GM21528 (cell line): ENCODE results near the gene JDP2.

Experiments used
- ATAC-seq: cut with Tn5 transposase; IDR thresholded peaks from one replicate; pipeline ENCODE4 v1.9.1; 2021; ENCODE audit warnings: mild to moderate bottlenecking, moderate library complexity; ENCODE audit not compliant: unreplicated experiment, low FRiP score

JDP2 gene

DNA sequence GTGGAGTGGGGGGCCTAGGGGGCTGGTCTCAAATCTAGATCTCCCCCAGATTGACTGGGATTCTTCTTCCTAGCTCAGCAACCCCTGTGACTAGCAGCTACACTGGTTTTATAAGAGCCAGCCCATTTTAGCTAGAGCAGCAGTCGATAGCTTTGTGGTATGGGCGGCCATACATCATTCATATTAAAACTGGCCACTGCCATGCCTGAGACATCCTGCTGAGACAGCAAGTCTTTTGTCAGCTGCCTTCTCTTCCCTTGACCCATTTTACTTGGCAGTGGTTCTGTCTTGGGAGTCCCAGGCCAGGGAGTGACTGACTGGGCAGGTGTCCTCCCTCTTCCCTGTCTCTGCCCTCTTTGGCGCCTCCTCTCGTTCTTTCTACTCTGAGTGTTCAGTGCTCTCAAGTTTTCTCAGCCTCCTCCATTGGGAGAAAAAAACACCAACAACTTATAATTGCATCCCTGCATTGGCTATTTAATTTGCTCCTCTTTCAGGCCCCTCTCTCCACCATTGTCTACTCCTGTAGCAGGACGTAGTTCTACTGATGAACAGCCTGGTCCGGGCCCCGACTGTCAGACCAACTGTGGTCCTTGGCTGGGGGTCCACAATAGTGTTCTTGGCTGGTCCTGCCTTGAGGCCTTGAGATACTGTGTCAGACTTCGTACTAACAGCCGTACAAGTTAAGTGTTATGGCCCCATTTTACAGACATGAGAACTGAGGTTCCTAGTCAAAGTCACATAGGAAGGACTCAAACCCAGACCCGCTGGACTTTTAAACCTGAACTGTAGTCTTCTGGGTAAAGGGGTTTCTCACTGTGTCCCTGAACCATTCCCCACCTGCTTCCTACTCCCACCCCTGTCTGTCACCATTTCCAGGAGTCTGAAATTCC is 18.3 kb upstream of the JDP2 start:
- ATAC-seq: no peak

DNA sequence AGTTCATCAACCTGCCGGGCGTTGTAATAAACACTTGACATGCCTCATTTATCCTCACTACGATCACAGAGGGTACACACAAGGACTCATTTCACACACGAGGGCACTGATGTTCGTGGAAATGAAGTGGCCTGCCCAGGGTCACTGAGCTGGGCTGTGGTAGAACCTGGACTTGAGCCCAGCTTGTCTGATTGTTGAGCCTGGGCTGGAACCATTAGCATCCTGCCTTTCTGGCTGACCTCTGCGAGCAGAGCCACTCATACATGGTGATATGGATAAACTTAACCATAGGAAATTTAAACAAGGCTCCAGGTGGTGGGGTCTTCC is 16.6 kb upstream of the JDP2 start:
- ATAC-seq: no peak

DNA sequence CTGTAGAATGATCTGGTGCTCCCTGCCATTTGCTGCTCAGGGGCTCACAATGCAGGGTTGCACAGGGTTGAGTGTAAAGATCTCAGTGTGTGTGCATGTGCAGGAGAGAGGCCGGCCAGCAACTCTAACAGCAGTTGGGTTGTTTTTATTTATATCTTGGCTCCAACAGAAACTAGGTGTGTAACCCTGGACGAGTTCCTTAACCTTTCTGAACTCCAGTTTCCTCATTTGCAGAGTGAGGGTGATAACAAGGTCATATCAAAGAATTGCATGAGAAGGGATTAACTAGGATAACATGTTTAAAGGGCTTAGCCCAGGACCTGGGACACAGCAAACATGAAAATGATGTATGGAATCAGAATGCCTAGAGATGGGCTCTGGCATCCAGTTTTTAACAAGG is 14.8 kb upstream of the JDP2 start:
- ATAC-seq: no peak

DNA sequence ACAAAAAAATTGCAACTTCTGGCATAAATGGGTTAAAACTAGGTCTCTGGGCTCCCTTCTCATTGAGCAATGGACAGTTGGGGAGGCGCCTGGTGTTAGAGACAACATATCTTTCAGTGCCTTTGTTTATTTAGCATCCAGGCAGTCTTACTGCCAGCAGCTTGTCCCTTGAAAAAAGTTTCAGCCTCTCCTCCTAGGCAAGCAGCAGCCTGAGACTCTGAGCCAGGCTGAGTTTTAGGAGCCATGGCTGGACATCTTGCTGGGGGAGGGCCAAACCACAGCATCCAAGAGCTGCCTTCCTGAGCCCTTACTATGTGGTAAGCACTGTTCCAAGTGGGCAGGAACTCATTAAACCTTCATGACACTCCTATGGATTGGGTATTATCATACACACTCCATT is 10.1 kb upstream of the JDP2 start:
- no peak for ATAC-seq

DNA sequence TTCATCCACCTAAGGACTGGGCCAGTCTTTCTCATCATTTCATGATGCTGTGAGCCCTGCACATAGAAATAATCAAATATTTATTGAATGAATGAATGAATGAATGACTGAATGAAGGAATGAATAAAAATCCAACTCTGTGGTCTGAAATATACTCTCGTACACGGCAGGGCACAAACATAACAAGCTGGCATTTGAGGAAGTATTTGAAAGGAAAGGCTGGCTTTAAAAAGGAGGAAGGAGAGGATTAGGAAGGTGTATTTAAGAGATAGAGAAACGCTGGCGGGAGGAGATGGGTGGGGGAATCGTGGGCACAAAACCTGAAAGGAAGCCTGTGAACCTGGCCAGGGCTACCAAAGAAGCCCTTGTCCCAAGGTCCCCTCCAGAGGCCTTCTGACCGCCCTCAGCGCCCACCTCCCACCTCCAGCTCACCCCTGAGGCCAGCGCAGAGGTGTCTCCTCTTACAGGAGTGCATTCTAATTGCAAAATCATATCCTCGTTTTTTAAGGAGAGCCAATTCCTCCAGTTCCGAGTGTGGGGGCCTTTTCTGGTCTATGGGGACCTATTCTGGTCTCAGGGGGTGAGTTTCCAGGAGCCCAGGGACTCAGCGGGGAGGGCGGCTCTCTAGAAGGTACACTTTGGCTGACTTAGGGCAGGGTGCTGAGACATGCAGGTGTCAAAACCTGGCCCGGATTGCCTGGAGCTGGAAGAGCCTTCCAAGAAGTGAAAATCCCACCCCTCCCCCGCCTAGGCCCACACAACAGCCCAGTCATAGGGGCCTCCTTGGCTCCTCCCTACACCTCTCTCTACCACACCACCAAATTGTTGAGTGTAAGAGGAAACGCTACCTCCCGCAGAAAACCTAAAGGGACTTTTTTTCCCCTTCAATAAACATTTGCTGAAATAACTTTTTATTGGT is 8.7 kb upstream of the JDP2 start:
- ATAC-seq: no peak

DNA sequence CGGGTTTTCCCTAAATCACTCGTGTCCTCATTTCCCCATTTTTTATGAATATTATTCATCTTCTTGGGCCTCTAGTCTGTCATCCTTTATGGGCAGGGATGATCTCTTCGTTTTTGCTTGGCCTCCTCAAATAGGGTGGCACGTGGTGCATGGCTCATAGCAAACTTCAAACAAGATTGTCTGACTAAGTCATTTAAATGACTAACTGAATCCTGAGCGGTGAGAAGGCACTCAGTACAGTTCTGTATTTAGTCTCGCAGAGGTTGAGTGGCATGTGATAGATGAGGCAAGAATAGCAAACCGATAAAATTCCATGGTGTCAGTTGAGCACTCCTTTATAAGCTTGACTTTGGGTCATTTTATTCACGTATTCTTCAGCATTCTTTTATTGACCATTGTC is 5.7 kb upstream of the JDP2 start:
- no peak for ATAC-seq

DNA sequence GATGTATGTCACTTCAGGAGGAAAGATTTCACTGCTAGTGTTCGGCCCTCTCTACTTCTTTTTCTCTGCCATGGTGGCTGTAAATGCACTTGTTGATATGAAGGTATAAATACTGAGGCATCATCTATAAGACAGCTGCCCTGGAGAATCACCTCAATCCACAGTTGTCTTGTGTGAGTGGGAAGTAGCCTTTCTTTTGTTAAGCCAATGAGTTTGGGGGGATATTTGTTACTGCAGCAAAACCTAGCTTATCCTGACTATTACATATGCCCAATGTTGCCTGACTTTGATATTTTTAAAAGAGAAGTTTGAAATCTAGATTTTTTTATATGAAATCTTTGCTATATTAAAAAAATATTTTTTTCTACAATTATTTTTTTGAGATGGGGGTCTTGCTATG is 3.3 kb upstream of the JDP2 start:
- no peak for ATAC-seq

DNA sequence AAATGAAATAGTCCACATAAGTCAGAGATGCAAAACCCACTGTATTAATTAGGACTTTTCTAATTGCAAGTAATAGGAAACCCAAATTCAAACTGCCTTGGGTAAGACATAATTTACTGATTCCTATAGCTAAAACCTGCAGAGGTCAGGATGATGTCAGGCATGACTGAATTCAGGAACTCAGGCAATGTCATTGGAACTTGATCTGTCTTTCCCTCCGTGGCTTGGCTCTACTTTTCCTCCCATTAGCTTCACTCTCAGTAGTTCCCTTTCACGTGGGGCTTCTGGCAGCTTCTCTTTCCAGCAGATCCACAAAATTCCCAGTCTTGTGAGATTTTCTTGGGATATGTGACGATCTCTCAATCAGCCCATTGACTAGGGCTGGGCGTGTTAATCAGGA is 2.4 kb upstream of the JDP2 start:
- ATAC-seq: no peak

DNA sequence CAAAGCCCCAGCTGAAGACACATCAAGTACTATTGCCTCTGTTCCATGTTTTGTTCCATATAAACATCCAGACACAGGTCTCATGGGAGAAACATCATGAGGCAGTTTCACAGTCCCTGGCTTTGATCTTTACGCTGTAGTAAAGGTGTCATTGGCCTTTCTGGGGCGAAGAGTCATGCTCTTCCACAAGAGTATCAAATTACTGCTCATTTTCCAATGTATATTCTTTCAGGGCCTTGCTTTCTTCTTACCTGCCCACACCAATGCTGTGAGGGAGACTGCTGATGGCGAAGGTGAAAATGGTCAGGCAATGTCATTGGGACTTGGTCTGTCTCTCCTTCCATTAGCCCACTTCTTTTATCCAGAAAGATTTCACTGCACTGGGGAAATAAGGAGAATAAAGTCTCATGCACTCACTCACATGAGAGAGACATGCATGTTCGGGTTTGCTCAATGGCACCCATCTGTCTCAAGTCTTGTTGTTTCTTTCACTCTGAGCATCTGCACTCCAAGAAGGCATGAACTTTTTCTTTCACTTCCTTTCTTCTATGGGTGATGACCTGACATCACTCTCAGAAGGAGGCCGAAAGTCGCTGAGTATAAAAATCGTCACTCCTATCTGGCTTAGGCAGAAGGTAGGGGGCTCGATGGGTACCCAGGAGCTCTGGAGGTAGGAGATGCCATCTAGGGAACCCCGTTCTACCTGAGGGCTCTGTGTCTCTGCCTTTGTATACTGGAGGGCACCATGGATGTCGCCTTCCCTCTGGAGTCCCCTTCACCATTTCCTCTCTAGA is 1.3 kb upstream of the JDP2 start:
- ATAC-seq: peak; percentile 61

DNA sequence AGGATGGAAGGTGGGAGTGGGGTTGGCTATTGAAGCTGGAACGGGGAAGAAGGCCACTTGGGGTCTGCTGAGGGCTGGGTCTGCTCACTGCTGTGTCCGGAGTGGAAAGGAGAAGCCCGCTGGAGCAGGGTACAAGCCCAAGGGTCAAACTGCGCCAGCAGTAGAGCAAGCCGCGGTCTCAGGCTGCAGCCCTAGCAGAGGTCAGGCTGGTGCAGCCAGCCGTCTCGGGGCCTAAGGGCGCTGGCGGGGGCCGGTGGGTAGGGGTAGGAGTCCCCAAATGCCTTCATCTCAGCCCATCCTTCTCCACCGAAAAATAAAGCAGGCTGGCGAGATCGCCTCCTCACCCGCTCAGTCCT is 718 bp upstream of the JDP2 start:
- ATAC-seq: peak; percentile 26

DNA sequence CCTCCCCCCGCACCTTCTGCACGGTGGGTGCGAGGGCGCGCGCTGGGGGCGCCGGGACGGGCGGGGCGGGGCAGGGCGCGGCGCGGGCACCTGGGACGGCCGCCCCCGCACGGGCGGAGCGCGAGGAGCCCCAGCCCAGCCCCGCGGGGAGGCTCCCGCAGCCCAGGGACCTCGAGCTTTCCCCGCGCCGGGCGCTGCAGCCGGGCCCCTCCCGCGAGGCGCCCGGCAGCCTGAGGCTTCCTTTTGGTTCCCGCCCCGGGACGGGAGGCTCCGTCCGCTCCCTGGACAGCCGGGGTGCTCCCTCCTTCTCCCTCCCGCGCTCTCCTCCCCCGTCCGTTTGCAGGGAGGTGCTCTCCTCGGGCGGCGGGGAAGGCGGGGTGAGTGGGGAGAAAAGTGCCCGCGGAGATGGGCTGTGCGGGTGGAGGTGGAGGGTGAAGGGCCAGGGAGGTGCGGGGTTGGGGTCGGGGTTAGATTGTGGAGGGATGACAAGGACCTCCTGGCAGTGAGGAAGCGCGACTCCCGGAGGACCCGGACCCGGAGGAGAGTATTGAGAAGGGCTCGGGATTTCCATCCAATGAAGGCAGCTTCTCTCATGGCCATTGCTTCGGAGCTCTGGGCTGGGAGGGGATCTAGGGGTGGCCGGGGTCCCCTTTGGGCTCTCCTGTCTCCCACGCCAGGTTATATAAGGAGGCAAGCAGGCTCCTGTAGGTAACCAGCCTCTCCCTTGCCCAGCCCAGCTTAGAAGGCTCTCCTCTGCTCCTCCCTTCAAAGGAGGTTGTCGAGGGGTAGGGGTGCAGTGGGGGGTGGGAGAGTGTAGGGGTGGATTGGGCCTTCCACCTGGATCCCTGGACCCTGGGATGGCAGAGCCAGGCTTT is 645 bp downstream of the JDP2 start:
- peak; percentile 17 for ATAC-seq

DNA sequence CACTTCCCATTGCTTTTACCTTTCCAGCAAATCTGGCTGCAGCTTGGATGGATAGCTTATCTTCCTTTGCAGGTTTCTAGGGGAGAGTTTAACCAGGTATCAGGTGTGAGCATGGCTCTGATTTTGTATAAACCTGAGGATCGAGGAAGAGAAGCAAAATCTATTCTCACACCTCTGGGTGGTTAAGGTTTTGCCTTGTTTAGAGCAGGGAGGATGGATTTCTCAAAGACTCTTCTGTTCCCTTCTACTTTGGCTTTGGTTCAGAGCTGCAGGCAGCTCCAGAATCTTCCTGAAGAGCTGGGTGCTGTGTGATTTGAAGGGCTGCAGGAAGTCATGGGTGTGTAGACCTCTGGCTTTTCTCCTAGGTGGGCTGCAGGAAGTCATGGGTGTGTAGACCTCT is 1.7 kb downstream of the JDP2 start:
- ATAC-seq: no peak

DNA sequence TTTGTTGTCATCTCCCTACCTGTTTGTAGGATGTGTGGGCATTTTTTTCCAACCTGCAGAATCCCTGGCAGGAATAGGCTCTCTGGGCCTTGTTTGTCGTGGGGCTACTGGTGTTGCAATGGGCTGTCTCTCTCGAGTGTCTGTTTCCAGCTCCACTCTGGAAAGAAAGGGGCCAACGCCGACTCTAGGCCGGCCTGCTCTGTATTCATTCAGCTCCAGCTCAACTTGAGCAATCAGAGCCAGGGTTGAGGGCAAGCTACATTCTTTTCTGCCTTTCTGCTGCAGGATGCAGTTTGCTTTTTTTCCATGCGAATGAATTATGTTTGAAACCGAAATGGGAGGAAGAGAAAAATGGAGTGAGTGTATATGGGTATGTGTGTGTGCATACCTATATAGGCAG is 2.3 kb downstream of the JDP2 start:
- ATAC-seq: no peak

DNA sequence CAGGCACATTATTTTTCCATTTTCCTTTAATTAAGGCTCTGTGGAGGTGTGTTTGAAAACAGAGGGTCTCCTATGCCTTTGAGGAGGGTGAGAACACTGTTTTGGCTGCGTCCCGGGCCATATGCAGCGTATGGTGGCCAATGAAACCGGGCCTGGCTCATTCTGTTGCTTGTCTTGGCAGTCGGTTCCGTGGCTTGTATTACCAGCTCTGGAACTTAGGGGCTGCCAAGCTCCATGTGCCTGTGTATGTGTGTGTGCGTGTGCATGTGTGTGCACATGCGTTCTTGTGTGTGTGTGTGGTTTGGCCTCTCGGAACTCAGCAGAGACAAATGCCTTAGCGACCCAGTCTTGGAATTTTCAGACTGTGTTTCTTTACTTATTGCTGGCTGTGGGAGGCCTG is 2.7 kb downstream of the JDP2 start:
- no peak for ATAC-seq

DNA sequence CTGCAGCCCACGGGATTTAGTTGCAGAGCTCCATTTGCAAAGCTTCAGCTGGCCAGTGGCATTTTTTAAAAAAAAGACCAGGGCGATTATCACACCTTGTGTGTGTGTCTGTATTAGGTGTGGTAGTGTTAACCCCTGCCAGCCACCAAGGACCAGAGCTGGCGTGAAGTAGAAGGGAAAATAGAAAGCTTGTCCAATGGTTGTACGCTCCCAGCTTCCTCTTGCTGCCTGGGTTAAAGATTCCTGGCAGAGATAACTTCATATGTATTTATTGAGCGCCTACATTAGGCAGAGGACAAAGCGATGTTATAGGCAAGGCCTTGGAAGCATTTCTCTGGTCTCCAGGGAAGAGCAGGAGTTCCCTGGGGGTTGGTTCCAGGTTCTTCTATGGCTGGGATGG is 3.2 kb downstream of the JDP2 start:
- no peak for ATAC-seq

DNA sequence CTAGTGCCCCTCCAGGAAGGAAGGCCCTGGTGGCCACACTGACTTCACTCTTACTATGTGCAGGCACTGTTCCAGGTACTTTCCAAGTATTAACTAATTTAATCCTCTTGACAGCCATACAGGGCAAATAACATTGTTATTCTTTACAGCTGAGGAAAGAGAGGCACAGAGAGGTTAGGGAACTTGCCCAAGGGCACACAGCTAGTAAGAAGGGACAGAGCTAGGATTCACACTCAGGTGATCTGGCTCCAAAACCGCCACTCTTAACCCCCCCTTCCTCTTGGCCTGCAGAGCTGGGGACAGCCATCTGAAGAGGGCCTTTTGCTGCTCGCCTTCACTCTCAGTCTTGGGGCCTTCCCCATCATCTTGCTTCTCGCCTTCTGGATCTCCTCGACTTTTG is 4.0 kb downstream of the JDP2 start:
- ATAC-seq: no peak

DNA sequence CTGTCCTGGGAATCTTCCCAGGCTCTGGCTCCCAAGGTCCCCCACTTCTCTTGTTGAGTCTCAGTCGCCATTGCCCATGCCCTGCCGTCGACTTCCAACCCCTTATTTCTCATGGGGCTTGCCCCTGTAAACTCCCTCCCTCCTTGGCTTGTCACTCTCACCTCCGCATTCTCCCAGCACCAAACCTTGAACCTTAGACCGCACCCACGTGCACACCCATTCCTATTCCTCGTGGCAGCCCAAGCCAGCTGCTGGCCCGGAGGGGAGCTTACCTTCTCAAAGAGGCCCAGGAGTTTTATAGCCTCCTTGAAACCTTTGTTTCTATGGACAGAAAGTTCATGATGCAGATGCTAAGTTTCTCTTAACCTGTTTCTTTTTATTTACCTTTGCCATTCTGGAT is 4.6 kb downstream of the JDP2 start:
- ATAC-seq: no peak

DNA sequence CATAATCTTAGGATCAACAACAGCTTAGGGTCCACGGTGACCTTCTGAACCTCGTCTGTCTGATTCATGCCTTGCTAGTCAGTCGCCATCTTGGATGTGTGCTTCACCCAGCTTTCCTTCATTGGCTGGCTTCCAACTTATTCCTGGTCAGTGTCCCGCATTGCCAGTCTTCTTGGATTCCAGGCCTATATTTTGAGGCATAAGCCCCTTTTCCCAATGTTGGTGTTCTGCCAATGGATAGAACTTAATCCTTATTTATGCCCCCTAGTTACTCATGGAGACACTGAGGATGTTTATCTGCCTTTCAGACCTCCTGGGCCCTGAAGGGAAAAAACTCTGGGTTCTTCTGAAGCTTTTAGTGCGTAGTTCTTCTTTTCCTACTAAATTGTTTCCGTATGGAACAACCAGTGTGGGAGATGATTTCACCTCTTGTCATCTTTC is 5.8 kb downstream of the JDP2 start:
- no peak for ATAC-seq

DNA sequence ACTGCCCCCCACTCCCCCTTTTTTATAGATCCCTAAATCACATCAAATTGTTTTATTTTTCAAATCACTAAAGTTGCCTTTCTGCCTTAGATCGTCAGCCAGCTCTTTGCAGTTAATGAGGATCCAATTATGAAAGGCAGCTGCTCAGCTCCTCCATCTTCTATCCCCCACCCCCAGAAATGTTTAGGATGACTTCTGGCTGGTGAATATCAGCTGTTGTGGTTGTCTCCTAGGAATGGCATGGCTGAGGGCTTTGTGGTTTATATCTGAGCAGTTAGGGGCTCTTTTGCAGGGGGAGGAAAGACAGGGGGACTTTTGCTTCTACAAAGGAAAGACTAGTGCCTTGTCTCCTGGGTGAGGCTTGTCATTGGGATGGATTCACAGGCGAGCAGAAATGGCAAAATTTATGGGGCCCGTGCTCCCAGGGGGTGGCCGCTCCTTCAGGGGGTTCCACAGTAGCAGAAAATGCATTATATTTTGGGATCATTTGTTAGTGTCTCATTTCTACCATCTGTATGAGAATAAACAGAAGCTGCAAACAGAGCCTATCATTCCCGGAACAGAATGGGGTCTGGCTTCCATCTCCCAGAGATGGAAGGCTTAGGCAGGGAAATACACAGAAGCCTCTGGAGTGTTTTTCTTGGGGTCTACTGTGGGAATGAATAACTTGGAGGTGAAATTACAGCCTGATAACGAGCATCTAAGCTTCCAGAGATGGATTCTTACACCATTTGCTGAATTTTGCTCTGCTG is 6.5 kb downstream of the JDP2 start:
- ATAC-seq: no peak
